Tibial nerve (tissue), 4 donors: ENCODE measurements around the gene PFDN1.

ENCODE experiments used
- CTCF ChIP-seq, 5 experiments: fragments of 200-600 bp in 3 of 5; fragments of 450-650 bp in 2 of 5; sonication (generic) in 3 of 5; IDR thresholded peaks; one replicate each; pipeline ENCODE4 v1.5.1; 2016 to 2019; ENCODE audit warnings: antibody characterized with exemption in 5 of 5, mild to moderate bottlenecking in 3 of 5, moderate library complexity in 2 of 5
- EP300 ChIP-seq, 2 donors: sonication (generic); formaldehyde crosslinking; IDR thresholded peaks; one replicate each; pipeline ENCODE4 v1.6.1; 2017; ENCODE audit warnings: antibody characterized with exemption in 2 of 2, mild to moderate bottlenecking in 1 of 2
- POLR2A ChIP-seq, 2 donors: fragments of 450-650 bp; IDR thresholded peaks; one replicate each; pipeline ENCODE4 v1.6.1; 2017; ENCODE audit warnings: antibody characterized with exemption in 2 of 2, mild to moderate bottlenecking in 2 of 2, moderate library complexity in 2 of 2

- TF ChIP-seq CTCF (IDR thresholded peaks at IDR 0.05), result no peak
- no peak for TF ChIP-seq POLR2A (IDR thresholded peaks at IDR 0.05)
- no peak for TF ChIP-seq EP300 (IDR thresholded peaks at IDR 0.05)
Measured at GRCh38 chr5:140296289-140296688, 6.6 kb downstream of the PFDN1 start.
